Adrenal gland (tissue), 12 donors: Measurements from ENCODE around the gene KRT76. TPM values are rescaled to one million over a fixed set of nuclear protein-coding genes. Genes with fewer than 3 reads are reported as not detected.
"Not testable (repeated sequence)": the region's sequence is repeated elsewhere in the genome, so short reads cannot be mapped to it uniquely, and the experiment has no call there.

Experiments used
- DNase-seq, 7 donors: peaks; one replicate each; pipeline ENCODE4 v3.0.0-alpha.2; 2019 to 2020
- H3K27ac ChIP-seq, 5 donors: fragments of 200-600 bp; sonication (generic) in 4 of 5; 1 replicate in 3 of 5; 2 replicates in 2 of 5; pipeline versions ENCODE4 v1.5.1 to v1.8.0; 2016 to 2020; ENCODE audit warnings: mild to moderate bottlenecking in 1 of 5
- H3K27me3 ChIP-seq: fragments of 200-600 bp; 2 replicates; pipeline ENCODE4 v1.8.0; 2021
- H3K36me3 ChIP-seq, 2 donors: fragments of 200-600 bp; replicated peaks in 1 of 2; 1 replicate in 1 of 2; 2 replicates in 1 of 2; pipeline versions ENCODE4 v1.5.1 to v1.8.0; 2018 to 2022
- H3K4me1 ChIP-seq, 2 donors: fragments of 200-600 bp; replicated peaks in 1 of 2; 1 replicate in 1 of 2; 2 replicates in 1 of 2; pipeline versions ENCODE4 v1.5.1 to v1.8.0; 2018 to 2021
- H3K4me3 ChIP-seq, 4 donors: fragments of 200-600 bp; sonication (generic) in 3 of 4; one replicate each; pipeline ENCODE4 v1.5.1; 2016 to 2018
- H3K9me3 ChIP-seq, 3 donors: fragments of 200-600 bp; sonication (generic) in 1 of 3; replicated peaks in 1 of 3; 1 replicate in 2 of 3; 2 replicates in 1 of 3; pipeline versions ENCODE4 v1.5.1 to v1.8.0; 2016 to 2021
- CTCF ChIP-seq, 6 experiments: fragments of 450-650 bp in 4 of 6; fragments of 200-600 bp in 2 of 6; sonication (generic) in 1 of 6; IDR thresholded peaks; 1 replicate in 5 of 6; 2 replicates in 1 of 6; pipeline versions ENCODE4 v1.5.1 to v1.8.0; 2016 to 2021; ENCODE audit warnings: antibody characterized with exemption in 6 of 6, mild to moderate bottlenecking in 2 of 6, moderate library complexity in 1 of 6
- POLR2A ChIP-seq, 2 donors: fragments of 450-650 bp; IDR thresholded peaks; one replicate each; pipeline ENCODE4 v1.6.1; 2017; ENCODE audit warnings: antibody characterized with exemption in 2 of 2, mild to moderate bottlenecking in 2 of 2, moderate library complexity in 1 of 2
- WGBS, 4 donors: extraction: QIAGEN DNeasy Blood & Tissue Kit in 2 of 4; methylation state at CpG; one replicate each; pipeline versions ENCODE4 v1.1.5 to v1.1.7; 2013 to 2017; 5-methylcytosine and 5-hydroxymethylcytosine counted together
- intact Hi-C, 2 donors: fragments of 100-400 bp; cut with DNase I; formaldehyde crosslinking; loops; one replicate each; pipeline versions ENCODE4 v1.14.1 to v1.15.0; 2022 to 2023
- polyA plus RNA-seq, 3 donors: library from polyadenylated mRNA; stranded (reverse); fragments of 200-250 nt in 2 of 3; fragments of 350-450 nt in 1 of 3; fragmentation: Illumina TruSeq in 1 of 3; extraction: RNeasy Lipid Tissue Mini Kit (QIAGEN cat#74804) in 1 of 3; gene quantifications; one replicate each; pipeline ENCODE4 v1.2.3, GENCODE V29; 2013 to 2014
- total RNA-seq, 9 donors: library from RNA; depleted of rRNA in 4 of 9; stranded (reverse); fragments of >200 nt in 4 of 9; fragments of 120-200 nt in 1 of 9; fragmentation: NEBNext Ultra II Directional in 1 of 9; extraction: Animal tissue kit (Norgen Biotek cat#: 25700) in 1 of 9; gene quantifications; one replicate each; pipeline versions ENCODE4 v1.1.0 to v1.2.4, GENCODE V29; 2013 to 2023
- donor health status: healthy with polysubstance abuse.
- donor health status: Bipolar disorder and iron deficiency.
- donor health status: DM: yes; HTN: yes; CAD: no.
- donor health status: DM: no; HTN: no; CAD: no.
- donor health status: DM: no; HTN: no; CAD: no.
- donor health status: DM: yes; HTN: yes; CAD: no.

KRT76 gene
- total and polyA plus RNA-seq, 12 donors: not detected

DNA sequence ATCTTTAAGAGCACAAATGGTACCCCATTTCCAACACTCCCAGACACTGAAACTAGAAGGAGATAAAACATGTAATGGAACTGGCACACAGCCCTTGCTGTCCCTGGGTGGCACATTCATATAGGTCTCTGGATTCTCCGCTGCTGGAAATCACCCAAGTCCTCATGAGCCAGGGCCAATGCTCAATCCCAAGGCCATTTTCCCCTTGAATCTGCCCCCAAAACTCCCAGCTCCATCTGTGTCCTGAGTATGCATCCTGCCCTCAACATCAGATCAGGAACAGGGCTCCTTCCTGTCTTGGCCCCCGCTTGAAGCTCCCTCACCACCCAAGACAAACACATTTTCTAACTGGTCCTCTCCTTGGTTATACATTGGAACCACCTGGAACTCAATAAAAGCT is 24.6 kb downstream of the KRT76 start:
- Histone ChIP-seq H3K27ac (no peak overlapping the region), H3K27me3 (peaks cover 12% of the 10 kb centered on the region), H3K4me1 (no peaks in the 10 kb centered on the region), H3K4me3 (no peak overlapping the region), H3K36me3 (no peaks in the 10 kb centered on the region), H3K9me3 (no peaks in the 10 kb centered on the region)
- TF ChIP-seq POLR2A (IDR thresholded peaks at IDR 0.05): no peak
- TF ChIP-seq CTCF (IDR thresholded peaks at IDR 0.05): no peak
- DNase-seq: no peak
- 73 to 87% (median 82%) methylated on average over 2 of the region's 2 CpGs for WGBS, 4 donors
- intact Hi-C loops: no loop called here

GRCh38 chr12:52751795-52752194 is 25.4 kb downstream of the KRT76 start:
- Histone ChIP-seq H3K36me3 (no peaks in the 10 kb centered on the region), H3K27ac (no peak overlapping the region), H3K4me1 (no peaks in the 10 kb centered on the region), H3K9me3 (no peaks in the 10 kb centered on the region), H3K27me3 (peaks cover 19% of the 10 kb centered on the region), H3K4me3 (no peak overlapping the region)
- TF ChIP-seq CTCF (IDR thresholded peaks at IDR 0.05) (no peak), POLR2A (IDR thresholded peaks at IDR 0.05) (no peak)
- intact Hi-C loops: no loop called here
- no peak for DNase-seq

DNA sequence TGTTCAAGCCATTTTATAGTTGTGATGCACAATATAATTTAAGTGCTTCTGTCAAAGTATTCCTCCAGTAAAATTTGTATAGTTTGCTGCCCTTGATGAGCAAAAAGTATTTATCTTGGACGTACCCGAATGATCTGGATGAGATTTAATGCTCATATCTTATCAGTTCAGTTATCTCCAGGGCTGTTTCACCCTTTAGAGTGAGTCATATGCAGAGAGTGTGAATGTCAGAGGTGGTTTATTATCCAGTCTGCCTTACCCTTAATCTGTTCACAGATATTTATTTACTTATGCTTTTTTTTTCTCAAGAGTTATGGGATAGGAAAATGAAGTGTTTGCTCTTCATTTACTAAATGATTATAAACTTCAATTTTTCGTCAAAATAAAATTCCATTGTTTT is 26.6 kb downstream of the KRT76 start:
- DNase-seq, H3K36me3 ChIP-seq, H3K9me3 ChIP-seq, H3K4me1 ChIP-seq, H3K27ac ChIP-seq, H3K4me3 ChIP-seq, intact Hi-C loops: not testable (repeated sequence)
- H3K27me3 ChIP-seq: peaks cover 24% of the 10 kb centered on the region
- 31 to 44% (median 36%) methylated on average over 3 of the region's 3 CpGs for WGBS, 4 donors

DNA sequence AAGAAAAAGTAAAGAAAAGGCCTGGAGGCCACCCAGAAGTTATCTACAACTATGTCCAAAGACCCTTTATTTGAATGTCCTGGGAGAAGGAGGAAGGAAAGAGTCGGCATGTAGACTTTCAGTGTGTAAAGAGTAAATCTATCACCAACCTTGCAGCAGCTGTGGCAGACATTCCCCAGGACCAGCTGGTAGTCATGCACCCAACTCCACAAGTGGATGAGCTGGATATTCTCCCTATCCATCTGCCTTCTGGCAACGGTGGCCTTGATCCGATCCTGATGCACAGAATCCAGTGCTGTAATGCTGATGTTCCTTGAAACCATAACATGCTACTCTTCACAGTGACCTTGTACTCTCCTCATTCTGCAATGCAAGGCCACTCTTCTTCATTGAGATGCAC is 27.3 kb downstream of the KRT76 start:
- 68 to 78% (median 72%) methylated on average over 3 of the region's 3 CpGs for WGBS, 4 donors
- no peak for DNase-seq
- Histone ChIP-seq H3K9me3 (no peaks in the 10 kb centered on the region), H3K27me3 (peaks cover 30% of the 10 kb centered on the region), H3K4me1 (no peaks in the 10 kb centered on the region), H3K27ac (no peak overlapping the region), H3K4me3 (no peak overlapping the region), H3K36me3 (no peaks in the 10 kb centered on the region)
- intact Hi-C loops: no loop called here
- TF ChIP-seq CTCF (IDR thresholded peaks at IDR 0.05) (no peak), POLR2A (IDR thresholded peaks at IDR 0.05) (no peak)

DNA sequence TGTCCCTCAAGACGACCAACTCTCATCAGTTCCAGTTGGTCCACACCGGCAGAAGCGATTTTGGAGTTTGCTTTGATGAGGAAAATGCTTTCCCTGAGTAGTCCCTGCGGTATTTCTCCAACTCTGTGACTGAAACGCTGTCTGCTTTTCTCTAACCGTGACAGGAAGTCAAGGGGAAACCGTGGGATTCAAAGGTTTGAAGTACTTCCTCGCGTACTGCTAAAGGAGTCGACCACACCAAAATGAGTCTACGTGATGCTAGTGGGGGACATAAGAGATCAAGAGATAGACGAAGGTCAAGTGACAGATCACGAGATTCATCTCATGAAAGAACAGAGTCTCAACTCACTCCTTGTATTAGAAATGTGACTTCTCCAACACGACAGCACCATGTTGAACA is 28.6 kb downstream of the KRT76 start:
- H3K4me1 ChIP-seq: no peaks in the 10 kb centered on the region
- H3K27ac ChIP-seq: no peak overlapping the region
- no peak overlapping the region for H3K4me3 ChIP-seq
- no peaks in the 10 kb centered on the region for H3K9me3 ChIP-seq
- 66 to 77% (median 69%) methylated on average over 14 of the region's 14 CpGs for WGBS, 4 donors
- no peak for TF ChIP-seq POLR2A (IDR thresholded peaks at IDR 0.05)
- TF ChIP-seq CTCF (IDR thresholded peaks at IDR 0.05): no peak
- no peak for DNase-seq
- H3K27me3 ChIP-seq: peaks cover 30% of the 10 kb centered on the region
- H3K36me3 ChIP-seq: no peaks in the 10 kb centered on the region
- intact Hi-C loops: no loop called here
